Liver (tissue), 9 donors: ENCODE results near the gene GPR55. TPM values are rescaled to one million over a fixed set of nuclear protein-coding genes. Genes with fewer than 3 reads are reported as not detected.

Experiments
- DNase-seq: peaks from one replicate; pipeline ENCODE4 v3.0.0-alpha.2; 2017; ENCODE audit warnings: low spot score
- H3K27ac ChIP-seq, 2 donors: one replicate each; pipeline ENCODE4 v1.7.0; 2013; ENCODE audit warnings: inconsistent platforms in 2 of 2, low read length in 2 of 2, control low read depth in 1 of 2, low read depth in 1 of 2, mild to moderate bottlenecking in 1 of 2
- H3K27me3 ChIP-seq, 4 donors: one replicate each; pipeline versions ENCODE4 v1.6.1 to v1.7.0; 2013; ENCODE audit warnings: low read length in 3 of 4, inconsistent platforms in 1 of 4, mild to moderate bottlenecking in 1 of 4, moderate library complexity in 1 of 4; ENCODE audit not compliant: control insufficient read depth in 4 of 4, insufficient read depth in 4 of 4
- H3K36me3 ChIP-seq, 4 donors: one replicate each; pipeline versions ENCODE4 v1.6.1 to v1.7.0; 2013; ENCODE audit warnings: low read length in 3 of 4, mild to moderate bottlenecking in 3 of 4, low read depth in 1 of 4, moderate library complexity in 1 of 4; ENCODE audit not compliant: control insufficient read depth in 4 of 4, insufficient read depth in 3 of 4
- H3K4me1 ChIP-seq, 4 donors: one replicate each; pipeline versions ENCODE4 v1.6.1 to v1.7.0; 2013; ENCODE audit warnings: low read length in 3 of 4, mild to moderate bottlenecking in 3 of 4, moderate library complexity in 1 of 4; ENCODE audit not compliant: control insufficient read depth in 4 of 4, insufficient read depth in 4 of 4
- H3K4me3 ChIP-seq, 3 donors: one replicate each; pipeline versions ENCODE4 v1.6.1 to v1.7.0; 2013; ENCODE audit warnings: low read length in 3 of 3, control low read depth in 1 of 3, low read depth in 1 of 3, mild to moderate bottlenecking in 1 of 3
- H3K9ac ChIP-seq, 2 donors: one replicate each; pipeline ENCODE4 v1.7.0; 2013; ENCODE audit warnings: low read length in 2 of 2, mild to moderate bottlenecking in 2 of 2, moderate library complexity in 2 of 2, control low read depth in 1 of 2, low read depth in 1 of 2
- H3K9me3 ChIP-seq, 4 donors: one replicate each; pipeline versions ENCODE4 v1.6.1 to v1.7.0; 2013; ENCODE audit warnings: low read length in 3 of 4; ENCODE audit not compliant: control insufficient read depth in 4 of 4
- ATF3 ChIP-seq: IDR thresholded peaks from 2 replicates; pipeline ENCODE4 v1.6.1; 2016; ENCODE audit warnings: antibody characterized with exemption
- EGR1 ChIP-seq, 2 donors: IDR thresholded peaks; 2 replicates each; pipeline ENCODE4 v1.6.1; 2016 to 2018; ENCODE audit warnings: antibody characterized with exemption in 2 of 2, low read depth in 2 of 2
- FOXA2 ChIP-seq: IDR thresholded peaks from 2 replicates; pipeline ENCODE4 v1.6.1; 2016; ENCODE audit warnings: antibody characterized with exemption
- JUND ChIP-seq, 2 donors: IDR thresholded peaks; 2 replicates each; pipeline ENCODE4 v1.6.1; 2016; ENCODE audit warnings: antibody characterized with exemption in 2 of 2
- NR2F2 ChIP-seq: IDR thresholded peaks from 2 replicates; pipeline ENCODE4 v1.6.1; 2016; ENCODE audit warnings: antibody characterized with exemption
- RAD21 ChIP-seq, 2 donors: IDR thresholded peaks; 2 replicates each; pipeline ENCODE4 v1.6.1; 2016; ENCODE audit warnings: antibody characterized with exemption in 2 of 2, mild to moderate bottlenecking in 2 of 2
- RXRA ChIP-seq, 2 donors: IDR thresholded peaks; 2 replicates each; pipeline ENCODE4 v1.6.1; 2017 to 2018; ENCODE audit warnings: antibody characterized with exemption in 2 of 2, mild to moderate bottlenecking in 1 of 2
- TAF1 ChIP-seq: conservative IDR thresholded peaks from 2 replicates; pipeline ENCODE4 v1.6.1; 2016; ENCODE audit warnings: antibody characterized with exemption, mild to moderate bottlenecking
- YY1 ChIP-seq: IDR thresholded peaks from 2 replicates; pipeline ENCODE4 v1.6.1; 2016; ENCODE audit warnings: antibody characterized with exemption, mild to moderate bottlenecking
- ZBTB33 ChIP-seq: IDR thresholded peaks from 2 replicates; pipeline ENCODE4 v1.6.1; 2016; ENCODE audit warnings: antibody characterized with exemption
- WGBS: extraction: QIAGEN DNeasy Blood & Tissue Kit; methylation state at CpG from one replicate; pipeline ENCODE4 v1.1.7; 2013; 5-methylcytosine and 5-hydroxymethylcytosine counted together
- polyA plus RNA-seq, 2 donors: library from polyadenylated mRNA; stranded (reverse) in 1 of 2; unstranded in 1 of 2; fragments of 200-250 nt in 1 of 2; fragments of >200 nt in 1 of 2; fragmentation: Nextera tagmentation in 1 of 2; extraction: Ambion mirVana in 1 of 2; gene quantifications; one replicate each; pipeline versions ENCODE4 v1.2.1 to v1.2.3, GENCODE V29; 2013 to 2015
- total RNA-seq, 2 donors: library from RNA; depleted of rRNA; stranded (reverse); fragments of >200 nt; gene quantifications; one replicate each; pipeline ENCODE4 v1.2.3, GENCODE V29; 2014
- TF ChIP-seq, protein P1 (sequence below): IDR thresholded peaks from 2 replicates; pipeline ENCODE4 v1.6.1; 2016; ENCODE audit warnings: antibody characterized with exemption, mild to moderate bottlenecking
- donor health status: healthy.
- donor health status: healthy.
- donor health status: healthy.
- donor health status: healthy.
- donor health status: healthy.

The GPR55 gene
- total and polyA plus RNA-seq, 4 donors: 0.05 to 0.17 (median 0.10) TPM; not detected in 1

GRCh38 chr2:230912046-230912445 lies 13.0 kb downstream of the GPR55 start:
- H3K4me1 ChIP-seq: no peaks in the 10 kb centered on the region
- WGBS: 96% methylated on average over 5 of the region's 5 CpGs
- H3K27me3 ChIP-seq: no peaks in the 10 kb centered on the region
- H3K9me3 ChIP-seq: no peaks in the 10 kb centered on the region
- TF ChIP-seq ZBTB33 (no peak), NR2F2 (no peak), FOXA2 (no peak), TAF1 (no peak), RXRA (IDR thresholded peaks at IDR 0.05) (no peak), YY1 (no peak), ATF3 (no peak), RAD21 (IDR thresholded peaks at IDR 0.05) (no peak), EGR1 (IDR thresholded peaks at IDR 0.05; ENCODE audit: low read depth in 2 of 2) (no peak)
- TF ChIP-seq, protein P1, sequence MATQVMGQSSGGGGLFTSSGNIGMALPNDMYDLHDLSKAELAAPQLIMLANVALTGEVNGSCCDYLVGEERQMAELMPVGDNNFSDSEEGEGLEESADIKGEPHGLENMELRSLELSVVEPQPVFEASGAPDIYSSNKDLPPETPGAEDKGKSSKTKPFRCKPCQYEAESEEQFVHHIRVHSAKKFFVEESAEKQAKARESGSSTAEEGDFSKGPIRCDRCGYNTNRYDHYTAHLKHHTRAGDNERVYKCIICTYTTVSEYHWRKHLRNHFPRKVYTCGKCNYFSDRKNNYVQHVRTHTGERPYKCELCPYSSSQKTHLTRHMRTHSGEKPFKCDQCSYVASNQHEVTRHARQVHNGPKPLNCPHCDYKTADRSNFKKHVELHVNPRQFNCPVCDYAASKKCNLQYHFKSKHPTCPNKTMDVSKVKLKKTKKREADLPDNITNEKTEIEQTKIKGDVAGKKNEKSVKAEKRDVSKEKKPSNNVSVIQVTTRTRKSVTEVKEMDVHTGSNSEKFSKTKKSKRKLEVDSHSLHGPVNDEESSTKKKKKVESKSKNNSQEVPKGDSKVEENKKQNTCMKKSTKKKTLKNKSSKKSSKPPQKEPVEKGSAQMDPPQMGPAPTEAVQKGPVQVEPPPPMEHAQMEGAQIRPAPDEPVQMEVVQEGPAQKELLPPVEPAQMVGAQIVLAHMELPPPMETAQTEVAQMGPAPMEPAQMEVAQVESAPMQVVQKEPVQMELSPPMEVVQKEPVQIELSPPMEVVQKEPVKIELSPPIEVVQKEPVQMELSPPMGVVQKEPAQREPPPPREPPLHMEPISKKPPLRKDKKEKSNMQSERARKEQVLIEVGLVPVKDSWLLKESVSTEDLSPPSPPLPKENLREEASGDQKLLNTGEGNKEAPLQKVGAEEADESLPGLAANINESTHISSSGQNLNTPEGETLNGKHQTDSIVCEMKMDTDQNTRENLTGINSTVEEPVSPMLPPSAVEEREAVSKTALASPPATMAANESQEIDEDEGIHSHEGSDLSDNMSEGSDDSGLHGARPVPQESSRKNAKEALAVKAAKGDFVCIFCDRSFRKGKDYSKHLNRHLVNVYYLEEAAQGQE: no peak
- H3K4me3 ChIP-seq: no peak overlapping the region
- DNase-seq: no peak
- no peaks in the 10 kb centered on the region for H3K36me3 ChIP-seq
- H3K9ac ChIP-seq: no peak overlapping the region
- no peak overlapping the region for H3K27ac ChIP-seq

DNA sequence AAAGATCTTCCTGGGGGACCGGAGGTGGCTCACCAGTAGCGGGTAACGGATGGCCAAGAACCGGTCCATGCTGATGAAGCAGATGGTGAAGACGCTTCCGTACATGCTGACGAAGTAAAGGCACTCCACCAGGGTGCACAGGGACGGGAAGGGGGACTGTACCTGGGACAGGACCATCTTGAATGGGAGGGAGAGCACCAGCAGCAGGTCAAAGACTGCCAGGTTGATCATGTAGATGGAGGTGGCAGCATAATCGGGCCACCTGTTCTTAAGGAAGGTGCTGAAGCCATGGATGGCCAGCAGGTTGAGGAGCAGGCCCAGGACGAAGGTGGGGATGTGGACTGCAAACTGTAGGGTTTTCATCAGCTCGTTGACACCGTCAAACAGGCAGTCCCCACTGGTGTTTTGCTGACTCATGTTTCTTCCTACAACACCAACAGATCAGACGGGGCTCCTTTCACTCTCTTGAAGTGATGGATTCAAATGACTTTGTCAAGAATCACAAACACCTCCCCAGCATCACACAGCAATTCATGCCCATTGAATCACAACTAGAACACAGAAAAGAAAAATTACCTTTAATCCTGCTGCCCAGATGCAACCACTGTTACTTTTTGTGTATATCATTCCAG lies 14.4 kb downstream of the GPR55 start:
- H3K4me3 ChIP-seq: no peak overlapping the region
- DNase-seq: no peak
- H3K9ac ChIP-seq: no peak overlapping the region
- no peaks in the 10 kb centered on the region for H3K9me3 ChIP-seq
- H3K27me3 ChIP-seq: no peaks in the 10 kb centered on the region
- H3K4me1 ChIP-seq: no peaks in the 10 kb centered on the region
- no peak overlapping the region for H3K27ac ChIP-seq
- TF ChIP-seq NR2F2 (no peak), JUND (IDR thresholded peaks at IDR 0.05) (no peak), YY1 (no peak), FOXA2 (no peak), TAF1 (no peak), EGR1 (IDR thresholded peaks at IDR 0.05; ENCODE audit: low read depth in 2 of 2) (no peak)
- H3K36me3 ChIP-seq: no peaks in the 10 kb centered on the region
- 85% methylated on average over 13 of the region's 13 CpGs for WGBS
